Endothelial cell of umbilical vein (primary cell): ENCODE results near the gene ADSS1. TPM values are rescaled to one million over a fixed set of nuclear protein-coding genes. Genes with fewer than 3 reads are reported as not detected.

Experiments
- BruUV-seq: library from RNA; stranded (reverse); fragments of 400-500 nt; replicated peaks from 2 replicates; lab custom pipeline; 2021; lab: Mats Ljungman, UMichigan
- CTCF ChIA-PET: fragments of 300-600, 350-600 bp; sonication (Branson Sonifier 250); formaldehyde crosslinking; loops from one replicate; lab custom pipeline; 2021; ENCODE audit warnings: antibody characterized with exemption, inconsistent platforms; lab: Charles Lee
- POLR2A ChIA-PET: fragments of 300-600, 350-600 bp; sonication (Branson Sonifier 250); formaldehyde crosslinking; loops from one replicate; lab custom pipeline; 2021; ENCODE audit warnings: antibody characterized with exemption, inconsistent platforms; lab: Charles Lee
- DNase-seq: peaks from one replicate; pipeline ENCODE4 v3.0.0-alpha.2; 2011; ENCODE audit warnings: low read depth, low spot score
- FAIRE-seq: peaks from 2 replicates; lab custom pipeline; 2011; peaks lifted over from hg19 to GRCh38; lab: Jason Lieb, UNC
- H2AFZ ChIP-seq: 2 replicates; pipeline ENCODE4 v1.6.0; 2012; ENCODE audit warnings: low read depth, low read length, control low read depth, inconsistent platforms
- H3K27ac ChIP-seq: 2 replicates; pipeline ENCODE4 v1.5.1; 2011; ENCODE audit warnings: low read depth, mild to moderate bottlenecking, control low read depth, low read length, moderate library complexity; ENCODE audit not compliant: insufficient read depth
- H3K27me3 ChIP-seq, 2 experiments: 2 replicates each; pipeline versions ENCODE4 v1.6.0 to v1.6.1; 2011; ENCODE audit warnings: low read length in 2 of 2, mixed read lengths in 1 of 2; ENCODE audit not compliant: control insufficient read depth in 2 of 2, insufficient read depth in 2 of 2
- H3K36me3 ChIP-seq, 2 experiments: 2 replicates in 1 of 2; 3 replicates in 1 of 2; pipeline ENCODE4 v1.5.1; 2011; ENCODE audit warnings: low read length in 2 of 2, mild to moderate bottlenecking in 1 of 2, moderate library complexity in 1 of 2; ENCODE audit not compliant: control insufficient read depth in 2 of 2, insufficient read depth in 2 of 2; ENCODE audit errors: extremely low read depth in 1 of 2
- H3K4me1 ChIP-seq: 3 replicates; pipeline ENCODE4 v1.5.1; 2011; ENCODE audit warnings: mild to moderate bottlenecking, low read length; ENCODE audit not compliant: control insufficient read depth, insufficient read depth; ENCODE audit errors: extremely low read depth
- H3K4me2 ChIP-seq: 2 replicates; pipeline ENCODE4 v1.6.1; 2011; ENCODE audit warnings: low read length, control low read depth, mixed read lengths; ENCODE audit not compliant: insufficient read depth
- H3K4me3 ChIP-seq, 3 experiments: fragments of 200-600 bp in 1 of 3; sonication (generic), shearing (Covaris generic) in 1 of 3; replicated peaks in 1 of 3; 2 replicates each; pipeline ENCODE4 v1.5.1; 2011 to 2016; ENCODE audit warnings: control low read depth in 3 of 3, low read length in 3 of 3, mild to moderate bottlenecking in 2 of 3, inconsistent platforms in 1 of 3, low read depth in 1 of 3, moderate library complexity in 1 of 3; ENCODE audit not compliant: insufficient read depth in 1 of 3
- H3K79me2 ChIP-seq: 2 replicates; pipeline ENCODE4 v1.6.0; 2012; ENCODE audit warnings: low read length, inconsistent platforms; ENCODE audit not compliant: control insufficient read depth, insufficient read depth
- H3K9ac ChIP-seq: replicated peaks from 2 replicates; pipeline ENCODE3; 2011; ENCODE audit warnings: low read length, control low read depth; ENCODE audit not compliant: insufficient read depth; ENCODE audit errors: extremely low read depth
- H3K9me1 ChIP-seq: replicated peaks from 3 replicates; pipeline ENCODE4 v1.6.0; 2011; ENCODE audit warnings: mild to moderate bottlenecking, low read length; ENCODE audit not compliant: control insufficient read depth, insufficient read depth; ENCODE audit errors: extremely low read depth
- H3K9me3 ChIP-seq: replicated peaks from 2 replicates; pipeline ENCODE4 v1.5.1; 2012; ENCODE audit warnings: low read length, inconsistent platforms; ENCODE audit not compliant: control insufficient read depth, insufficient read depth
- H4K20me1 ChIP-seq: replicated peaks from 2 replicates; pipeline ENCODE3; 2011; ENCODE audit warnings: mild to moderate bottlenecking, low read length; ENCODE audit not compliant: control insufficient read depth, insufficient read depth; ENCODE audit errors: extremely low read depth
- CTCF ChIP-seq, 2 donors: IDR thresholded peaks; 1 replicate in 1 of 2; 2 replicates in 1 of 2; pipeline ENCODE4 v1.5.1; 2011; ENCODE audit warnings: low read length in 2 of 2, mild to moderate bottlenecking in 2 of 2, moderate library complexity in 2 of 2, control low read depth in 1 of 2, inconsistent platforms in 1 of 2, low read depth in 1 of 2; ENCODE audit not compliant: insufficient read depth in 1 of 2; ENCODE audit errors: extremely low read depth in 1 of 2
- EZH2 ChIP-seq: IDR thresholded peaks from 2 replicates; pipeline ENCODE4 v1.6.1; 2012; ENCODE audit warnings: borderline replicate concordance, low read depth, mild to moderate bottlenecking, moderate library complexity, low read length, inconsistent platforms; ENCODE audit not compliant: severe bottlenecking
- FOS ChIP-seq: IDR thresholded peaks from 2 replicates; pipeline ENCODE4 v1.6.1; 2011; ENCODE audit warnings: mild to moderate bottlenecking, low read length, moderate library complexity, borderline replicate concordance; ENCODE audit not compliant: insufficient read depth
- GATA2 ChIP-seq: IDR thresholded peaks from 2 replicates; pipeline ENCODE4 v1.7.0; 2011; ENCODE audit warnings: low read depth, mild to moderate bottlenecking, moderate library complexity, mixed read lengths, low read length; ENCODE audit not compliant: insufficient read length, insufficient read depth
- JUN ChIP-seq: IDR thresholded peaks from 2 replicates; pipeline ENCODE4 v1.6.1; 2011; ENCODE audit warnings: borderline replicate concordance, low read depth; ENCODE audit not compliant: insufficient read length, insufficient read depth
- MAX ChIP-seq: IDR thresholded peaks from 2 replicates; pipeline ENCODE4 v1.6.1; 2011; ENCODE audit not compliant: insufficient read depth, insufficient read length
- MYC ChIP-seq: IDR thresholded peaks from one replicate; pipeline ENCODE4 v1.6.1; 2011; ENCODE audit warnings: mild to moderate bottlenecking, low read depth, low read length
- POLR2A ChIP-seq: IDR thresholded peaks from 2 replicates; pipeline ENCODE4 v1.6.1; 2012; ENCODE audit warnings: low read depth, mild to moderate bottlenecking, control low read depth, low read length
- POLR2AphosphoS5 ChIP-seq: IDR thresholded peaks from 2 replicates; pipeline ENCODE4 v1.6.1; 2012; ENCODE audit warnings: low read depth, mild to moderate bottlenecking, control low read depth, low read length, moderate library complexity; ENCODE audit not compliant: insufficient read depth
- dilution Hi-C: fragments of 300-500 bp; cut with MboI; formaldehyde crosslinking; loops from one replicate; pipeline ENCODE4 v1.15.0; 2019; ENCODE audit warnings: low sequenced_read_pairs; ENCODE audit not compliant: extremely low pct_ligation_motif_present
- intact Hi-C: fragments of 100-400 bp; cut with micrococcal nuclease; formaldehyde crosslinking; loops from one replicate; pipeline ENCODE4 v1.10.0; 2022
- polyA plus RNA-seq, 4 experiments: library from polyadenylated mRNA; depleted of rRNA in 3 of 4; stranded (reverse) in 3 of 4; unstranded in 1 of 4; fragments of >200 nt; gene quantifications; 2 replicates each; pipeline versions ENCODE4 v1.2.1 to v1.2.3, GENCODE V29; 2011 to 2012; ENCODE audit warnings: missing spikeins in 1 of 4
- total RNA-seq: library from RNA; stranded (reverse); gene quantifications from 2 replicates; pipeline ENCODE4 v1.2.3, GENCODE V29; 2021

The ADSS1 gene
- total and polyA plus RNA-seq, 2 donors (not counting 3 experiments of a cell fraction or from before 2014, with no cell fraction given) = 1.9 TPM

- Histone ChIP-seq H4K20me1 (no peaks in the 10 kb centered on the region), H2AFZ (no peak overlapping the region), H3K4me2 (no peak overlapping the region), H3K27me3 (no peaks in the 10 kb centered on the region), H3K4me3 (no peak overlapping the region), H3K9me1 (no peaks in the 10 kb centered on the region), H3K79me2 (peaks cover 24% of the 10 kb centered on the region), H3K9me3 (no peaks in the 10 kb centered on the region), H3K27ac (no peak overlapping the region), H3K4me1 (peaks cover 8% of the 10 kb centered on the region), H3K36me3 (peaks cover 0 to 40% of the 10 kb centered on the region in 2 experiments), H3K9ac (no peak overlapping the region)
- DNase-seq (no peak), FAIRE-seq (no peak)
- TF ChIP-seq JUN = no peak
- TF ChIP-seq EZH2 = no peak
- TF ChIP-seq GATA2 = no peak
- no peak for TF ChIP-seq POLR2A
- no peak for TF ChIP-seq FOS
- no peak for TF ChIP-seq CTCF (IDR thresholded peaks at IDR 0.05; ENCODE audit: extremely low read depth in 1 of 2, insufficient read depth in 1 of 2, low read depth in 1 of 2, low read length in 2 of 2)
- no peak for TF ChIP-seq POLR2AphosphoS5
- TF ChIP-seq MYC = no peak
- no peak for TF ChIP-seq MAX
- intact Hi-C loops = no loop called here
- CTCF ChIA-PET = interaction anchor here (2.4 kb wide), 1 partner anchor 12 kb away, joined by 16 read pairs; no protein-coding TSS in a partner anchor
- dilution Hi-C loops = no loop called here
- POLR2A ChIA-PET = no interaction called here
- no TSS peak for BruUV-seq
Measured at GRCh38 chr14:104756477-104757237, 32.6 kb downstream of the ADSS1 start.
